Suprapubic skin (tissue), 4 donors: Measurements from ENCODE around the gene ZNF205.

Source experiments
- EP300 ChIP-seq: sonication (generic); formaldehyde crosslinking; IDR thresholded peaks from one replicate; pipeline ENCODE4 v1.6.1; 2017; ENCODE audit warnings: antibody characterized with exemption
- POLR2A ChIP-seq, 2 donors: fragments of 450-650 bp; IDR thresholded peaks; one replicate each; pipeline ENCODE4 v1.6.1; 2017; ENCODE audit warnings: antibody characterized with exemption in 2 of 2, mild to moderate bottlenecking in 2 of 2, moderate library complexity in 2 of 2
- POLR2AphosphoS5 ChIP-seq, 3 donors: sonication (generic); formaldehyde crosslinking; IDR thresholded peaks; one replicate each; pipeline ENCODE4 v1.6.1; 2017; ENCODE audit warnings: antibody characterized with exemption in 3 of 3
- TF ChIP-seq, protein P1 (sequence below), 2 donors: fragments of 200-600 bp in 1 of 2; fragments of 450-650 bp in 1 of 2; sonication (generic) in 1 of 2; IDR thresholded peaks; one replicate each; pipeline ENCODE4 v1.5.1; 2016 to 2019; ENCODE audit warnings: antibody characterized with exemption in 2 of 2, mild to moderate bottlenecking in 1 of 2, moderate library complexity in 1 of 2

DNA sequence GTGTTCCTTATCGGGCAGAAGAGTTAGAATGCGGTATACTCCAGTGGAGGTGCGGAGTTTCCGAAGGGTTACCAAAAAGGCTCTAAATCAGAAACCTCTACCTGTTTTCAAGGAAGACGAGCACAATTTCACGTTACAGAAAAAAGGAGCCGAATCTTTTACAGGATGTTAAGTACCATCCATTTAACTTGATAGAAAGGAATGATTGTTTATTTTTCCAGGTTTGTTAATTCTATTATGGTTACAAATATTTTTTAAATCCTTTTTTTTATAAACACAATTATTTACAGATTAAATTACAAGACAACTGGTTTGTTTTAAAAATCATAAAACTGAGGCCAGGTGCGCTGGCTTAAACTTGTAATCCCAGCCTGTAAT is 40.6 kb downstream of the ZNF205 start:
- TF ChIP-seq, protein P1, sequence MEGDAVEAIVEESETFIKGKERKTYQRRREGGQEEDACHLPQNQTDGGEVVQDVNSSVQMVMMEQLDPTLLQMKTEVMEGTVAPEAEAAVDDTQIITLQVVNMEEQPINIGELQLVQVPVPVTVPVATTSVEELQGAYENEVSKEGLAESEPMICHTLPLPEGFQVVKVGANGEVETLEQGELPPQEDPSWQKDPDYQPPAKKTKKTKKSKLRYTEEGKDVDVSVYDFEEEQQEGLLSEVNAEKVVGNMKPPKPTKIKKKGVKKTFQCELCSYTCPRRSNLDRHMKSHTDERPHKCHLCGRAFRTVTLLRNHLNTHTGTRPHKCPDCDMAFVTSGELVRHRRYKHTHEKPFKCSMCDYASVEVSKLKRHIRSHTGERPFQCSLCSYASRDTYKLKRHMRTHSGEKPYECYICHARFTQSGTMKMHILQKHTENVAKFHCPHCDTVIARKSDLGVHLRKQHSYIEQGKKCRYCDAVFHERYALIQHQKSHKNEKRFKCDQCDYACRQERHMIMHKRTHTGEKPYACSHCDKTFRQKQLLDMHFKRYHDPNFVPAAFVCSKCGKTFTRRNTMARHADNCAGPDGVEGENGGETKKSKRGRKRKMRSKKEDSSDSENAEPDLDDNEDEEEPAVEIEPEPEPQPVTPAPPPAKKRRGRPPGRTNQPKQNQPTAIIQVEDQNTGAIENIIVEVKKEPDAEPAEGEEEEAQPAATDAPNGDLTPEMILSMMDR (IDR thresholded peaks at IDR 0.05), result no peak
- no peak for TF ChIP-seq POLR2A (IDR thresholded peaks at IDR 0.05)
- TF ChIP-seq EP300, result no peak
- TF ChIP-seq POLR2AphosphoS5 (IDR thresholded peaks at IDR 0.05), result no peak
